GM18858 (cell line): ENCODE results near the gene NR2F1.

Experiments
- ATAC-seq: cut with Tn5 transposase; IDR thresholded peaks from one replicate; pipeline ENCODE4 v1.9.1; 2021; ENCODE audit not compliant: unreplicated experiment

The NR2F1 gene

DNA sequence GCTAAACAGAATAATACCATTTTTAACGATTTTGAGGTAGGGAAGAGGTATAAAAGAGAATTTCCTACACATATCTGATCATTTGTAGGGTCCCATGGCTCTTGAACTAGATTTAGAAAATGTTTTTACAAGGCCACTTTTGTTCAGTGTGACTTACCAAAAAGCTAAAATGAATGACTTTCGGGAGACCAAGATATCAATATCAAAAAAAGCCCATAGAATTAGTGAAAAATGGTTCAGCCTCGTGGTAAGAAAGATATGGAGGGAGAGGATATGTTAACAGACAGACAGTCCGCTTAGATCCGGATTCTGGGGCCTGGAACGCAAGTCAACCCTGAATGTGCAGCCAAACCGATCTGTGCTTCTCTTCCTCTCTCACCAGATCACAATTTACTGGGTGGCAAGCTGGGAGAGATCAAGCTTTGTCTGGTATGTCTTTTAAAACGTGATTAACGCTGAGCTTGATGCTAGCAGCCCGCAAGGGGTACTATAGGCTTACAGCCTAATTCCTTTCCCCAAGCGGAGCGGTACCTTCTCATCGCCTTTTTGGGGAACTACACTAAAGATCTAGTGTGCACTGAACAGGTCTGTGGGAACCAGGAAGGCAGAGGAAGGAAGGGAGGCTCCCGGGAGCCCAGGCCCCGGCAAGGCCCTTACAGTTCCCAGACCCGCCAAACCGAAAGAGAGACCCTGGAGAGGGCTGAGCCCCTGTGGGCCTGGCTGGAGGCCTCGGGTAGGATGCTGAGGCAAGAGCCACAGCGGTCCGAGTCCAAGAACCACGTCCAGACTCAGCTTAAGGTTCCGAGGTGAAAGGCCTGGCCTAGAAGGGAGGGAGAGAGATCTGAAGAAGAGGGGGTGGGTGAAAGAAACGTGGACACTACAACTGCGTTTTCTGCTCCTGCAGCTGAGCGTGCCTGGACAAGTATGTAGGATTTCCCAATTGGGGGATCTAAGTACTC is 4.9 kb upstream of the NR2F1 start:
- no peak for ATAC-seq

DNA sequence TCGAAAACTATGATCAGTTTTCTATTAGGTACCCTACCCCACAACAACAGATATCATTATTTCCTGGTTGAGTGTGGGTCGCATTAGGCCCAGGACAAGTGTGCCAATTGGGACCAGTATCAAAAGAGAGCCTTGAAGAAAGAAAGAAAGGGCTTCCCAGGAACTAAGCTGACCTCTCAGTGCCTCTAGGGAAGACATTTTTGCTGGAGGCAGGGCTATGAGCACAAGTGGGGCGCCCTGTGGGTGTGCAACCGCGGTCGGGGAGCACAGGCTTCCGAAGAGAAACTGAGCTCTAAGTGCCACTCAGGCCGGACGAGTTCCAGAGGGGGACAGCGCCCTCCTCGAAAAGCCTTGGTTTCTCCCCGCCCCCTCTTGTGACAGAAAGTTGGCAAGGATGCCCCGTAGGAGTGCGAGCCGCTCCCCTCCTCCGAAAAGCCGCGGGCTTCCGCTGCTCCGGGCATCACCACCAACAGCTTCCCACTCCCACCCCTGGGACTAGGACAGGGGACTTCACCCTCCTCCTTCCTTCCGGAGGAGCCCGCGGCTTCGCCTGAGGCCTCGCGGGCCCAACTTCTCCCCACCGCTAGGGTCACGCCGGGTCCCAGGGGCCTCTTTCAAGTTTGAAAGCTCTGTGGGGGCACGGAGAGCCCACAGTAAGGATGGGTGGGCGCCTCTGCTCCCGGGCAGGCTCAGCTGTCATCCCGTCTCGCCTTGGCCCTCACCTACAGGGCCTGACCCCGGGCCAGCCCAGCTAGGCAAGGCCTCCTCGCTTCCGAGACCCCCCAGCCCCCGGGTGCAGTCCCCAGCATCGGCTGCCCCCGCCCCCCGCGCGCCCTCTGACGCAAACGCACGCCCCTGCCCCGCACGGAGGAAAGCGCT is 4.0 kb upstream of the NR2F1 start:
- ATAC-seq = no peak

DNA sequence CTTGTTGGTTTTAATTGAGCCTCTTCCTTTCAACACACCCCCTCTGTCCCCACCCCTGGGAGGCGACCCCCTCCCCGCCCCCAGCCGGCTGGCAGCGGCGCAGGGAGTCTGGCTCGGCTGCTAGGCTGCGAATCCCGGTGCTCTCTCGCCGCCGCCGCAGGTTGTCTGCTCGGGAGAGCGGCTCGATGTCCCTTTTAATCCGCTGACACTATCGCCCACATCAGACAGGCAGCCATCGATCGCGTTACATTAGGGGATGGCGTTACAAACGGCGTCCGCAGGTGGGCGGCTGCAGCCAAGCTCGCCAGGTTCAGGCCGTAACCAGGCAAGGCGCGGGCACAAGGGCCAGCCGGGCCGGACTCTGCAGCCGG is 3.3 kb upstream of the NR2F1 start:
- ATAC-seq = no peak

DNA sequence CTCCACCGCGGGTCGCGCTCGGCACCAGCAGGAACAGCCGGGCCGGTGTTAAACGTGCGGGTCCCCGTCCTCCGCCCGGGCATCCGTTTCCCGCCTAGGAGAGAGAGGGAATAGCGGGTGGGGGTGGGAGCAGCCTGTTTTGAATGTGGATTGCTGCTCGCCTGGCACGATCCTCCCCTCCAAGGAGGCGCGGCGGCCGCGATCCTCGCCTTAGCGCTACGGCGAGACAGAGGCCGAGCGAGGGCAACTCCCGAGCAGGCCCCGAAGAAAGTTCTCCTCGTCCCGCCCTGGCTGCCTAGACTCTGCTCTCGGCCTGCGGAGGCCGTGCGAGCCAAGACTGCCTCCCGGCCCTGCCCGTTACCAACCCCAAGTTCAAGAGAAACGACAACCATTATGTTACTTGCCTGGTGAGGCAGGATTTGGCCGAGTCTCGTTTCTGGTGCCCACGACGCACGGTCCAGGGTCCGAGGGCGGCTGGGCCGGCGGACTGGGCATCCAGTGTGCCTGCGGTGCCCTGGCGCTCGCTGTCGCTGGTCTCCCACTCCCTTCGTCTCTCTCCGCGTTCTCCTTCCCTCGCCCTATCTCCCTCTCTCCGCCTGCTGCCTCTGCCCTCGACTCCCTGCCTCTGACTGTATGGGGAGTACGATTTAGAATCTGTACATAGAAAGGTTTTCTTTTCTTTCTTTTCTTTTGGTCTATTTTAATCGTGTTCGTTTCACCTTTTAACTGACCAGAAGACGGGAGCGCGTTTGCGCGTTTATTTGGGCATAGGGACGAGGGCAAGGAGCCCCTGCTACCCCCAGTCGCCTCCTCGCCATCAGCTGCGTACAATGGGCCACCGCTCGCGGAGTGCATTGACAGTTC is 2.7 kb upstream of the NR2F1 start:
- no peak for ATAC-seq

DNA sequence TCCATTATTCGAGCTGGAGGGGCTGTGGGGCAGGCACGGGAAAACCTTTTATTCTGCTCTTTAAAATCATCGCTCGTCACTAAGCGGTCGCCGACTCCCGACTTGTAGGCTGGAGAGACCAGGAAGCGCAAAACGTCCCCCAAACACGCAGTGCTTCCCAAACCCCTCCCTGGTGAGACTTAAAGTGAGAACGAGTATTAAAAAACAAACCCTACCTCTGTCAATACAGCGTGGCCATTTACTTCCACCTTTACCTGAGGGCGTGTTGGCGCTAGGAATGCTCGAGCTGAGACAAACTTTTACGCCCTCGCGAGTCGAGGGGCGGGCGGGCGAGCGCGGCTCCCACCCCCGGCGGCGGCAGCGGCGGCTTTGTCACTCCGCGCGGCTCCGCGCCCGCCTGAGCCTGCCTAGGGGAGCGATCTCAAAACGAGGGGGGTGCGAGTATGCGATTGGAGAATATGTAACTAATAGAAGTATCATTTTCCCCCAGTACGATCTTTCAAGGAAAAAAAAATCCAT is 2.0 kb upstream of the NR2F1 start, which contains the start of gene NR2F1-AS1:
Gene NR2F1-AS1 (minus strand): TSS at position 293 of the 519 bp plus-strand sequence.
- peak; percentile 24 for ATAC-seq

DNA sequence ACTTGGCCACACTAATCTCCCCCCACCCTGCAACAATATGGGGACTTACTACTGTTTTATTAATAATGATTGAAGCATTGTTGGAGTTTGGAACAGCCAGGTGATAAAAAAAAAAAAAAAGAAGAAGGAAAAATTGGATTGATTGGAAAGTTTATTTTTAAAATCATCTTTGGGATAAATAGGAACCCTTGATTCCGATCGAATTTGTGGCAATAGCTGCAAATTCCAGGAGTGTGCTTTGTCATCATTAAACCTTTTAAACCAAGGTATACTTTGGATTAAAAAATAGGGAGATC is 907 bp upstream of the NR2F1 start:
- no peak for ATAC-seq

DNA sequence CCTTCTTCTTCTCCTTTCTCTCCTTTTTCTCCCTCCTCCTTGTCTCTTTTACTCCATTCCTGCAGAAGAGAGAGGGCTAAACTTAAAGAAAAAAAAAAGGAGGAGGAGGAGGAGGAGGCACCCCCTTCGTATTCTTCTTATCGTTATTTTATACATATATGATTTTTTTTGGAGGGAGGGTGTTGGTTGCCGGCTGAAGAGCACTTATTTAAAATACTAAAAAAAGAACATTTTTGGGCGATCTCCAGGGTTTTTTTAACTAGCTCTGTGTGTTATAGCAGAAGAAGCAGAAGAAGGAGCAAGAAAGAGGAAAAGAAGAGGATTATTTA is 381 bp downstream of the NR2F1 start:
- ATAC-seq = no peak

DNA sequence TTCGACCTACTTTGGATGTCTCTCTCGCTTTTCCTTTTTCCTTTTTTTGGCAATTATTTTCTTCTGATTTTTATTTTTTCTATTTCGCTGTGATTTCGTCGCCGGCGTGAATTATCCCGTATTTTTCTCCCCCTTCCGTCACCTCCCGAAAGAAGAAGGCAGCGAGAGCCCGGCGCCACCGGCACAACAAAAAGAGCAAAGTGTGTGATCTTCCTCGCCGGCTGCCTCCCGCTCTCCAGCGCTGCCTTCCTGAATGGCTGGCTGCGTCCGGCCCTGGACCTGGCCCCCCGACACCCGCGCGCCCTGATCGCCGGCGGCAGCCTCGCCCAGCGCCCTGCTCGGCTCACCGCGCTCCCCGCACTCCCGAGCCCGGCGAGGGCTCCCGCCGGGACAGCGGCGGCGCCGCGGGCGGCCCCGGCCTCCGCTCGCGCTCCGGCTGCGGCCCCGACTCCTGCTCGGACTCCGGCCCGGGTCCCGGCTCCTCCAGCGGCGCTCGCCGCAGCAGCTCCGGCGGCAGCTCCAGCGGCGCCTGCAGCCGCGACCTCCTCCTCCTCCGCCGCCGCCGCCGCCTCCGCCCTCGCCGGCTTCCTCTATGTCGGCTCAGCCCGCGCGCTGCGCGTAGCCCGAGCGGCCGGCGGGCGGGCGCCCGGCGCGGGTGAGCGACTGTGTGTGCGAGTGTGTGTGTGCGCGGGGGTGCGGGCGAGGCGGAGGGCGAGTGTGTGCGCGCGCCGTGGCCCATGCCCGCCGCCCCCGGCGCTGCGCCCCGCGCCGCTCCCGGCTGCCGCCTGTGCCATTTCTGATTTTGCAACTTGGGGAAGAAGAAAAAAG is 960 bp downstream of the NR2F1 start:
- no peak for ATAC-seq

DNA sequence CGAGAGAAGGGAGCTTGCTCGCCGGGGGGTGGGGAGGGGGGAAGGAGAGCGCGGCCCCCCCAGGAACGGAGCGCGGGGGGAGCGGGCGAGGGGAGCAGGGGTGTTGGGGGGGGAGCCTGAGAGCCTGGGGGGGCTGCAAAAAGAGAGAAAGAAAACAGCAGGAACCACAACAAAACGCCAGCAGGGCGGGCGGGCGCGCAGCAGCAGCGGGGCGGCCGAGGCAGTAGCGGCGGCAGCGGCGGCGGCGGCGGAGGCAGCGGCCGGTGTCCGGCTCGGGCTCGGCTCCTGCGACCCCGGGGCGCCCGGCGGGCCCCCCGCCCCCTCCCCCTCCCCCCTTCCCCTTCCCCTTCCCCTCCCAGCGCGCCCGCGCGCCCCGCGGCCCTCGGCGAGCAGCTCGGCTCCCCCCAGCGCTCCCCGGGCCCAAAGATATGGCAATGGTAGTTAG is 1.6 kb downstream of the NR2F1 start:
- no peak for ATAC-seq

DNA sequence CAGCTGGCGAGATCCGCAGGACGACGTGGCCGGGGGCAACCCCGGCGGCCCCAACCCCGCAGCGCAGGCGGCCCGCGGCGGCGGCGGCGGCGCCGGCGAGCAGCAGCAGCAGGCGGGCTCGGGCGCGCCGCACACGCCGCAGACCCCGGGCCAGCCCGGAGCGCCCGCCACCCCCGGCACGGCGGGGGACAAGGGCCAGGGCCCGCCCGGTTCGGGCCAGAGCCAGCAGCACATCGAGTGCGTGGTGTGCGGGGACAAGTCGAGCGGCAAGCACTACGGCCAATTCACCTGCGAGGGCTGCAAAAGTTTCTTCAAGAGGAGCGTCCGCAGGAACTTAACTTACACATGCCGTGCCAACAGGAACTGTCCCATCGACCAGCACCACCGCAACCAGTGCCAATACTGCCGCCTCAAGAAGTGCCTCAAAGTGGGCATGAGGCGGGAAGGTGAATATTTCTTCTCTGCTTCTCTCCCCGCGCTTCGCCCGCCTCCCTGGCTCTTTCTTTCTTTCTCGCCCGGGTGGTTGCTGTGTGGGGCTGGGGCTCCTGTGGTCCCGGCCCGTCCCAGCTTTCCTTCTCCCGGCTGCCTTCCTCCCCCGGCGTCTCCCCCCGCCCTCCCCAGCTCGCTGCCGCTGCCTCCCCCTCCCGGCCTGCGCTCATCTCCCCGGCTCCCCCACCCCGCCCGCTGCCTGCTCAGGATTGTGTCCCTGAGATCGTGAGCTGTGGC is 2.2 kb downstream of the NR2F1 start:
- no peak for ATAC-seq

DNA sequence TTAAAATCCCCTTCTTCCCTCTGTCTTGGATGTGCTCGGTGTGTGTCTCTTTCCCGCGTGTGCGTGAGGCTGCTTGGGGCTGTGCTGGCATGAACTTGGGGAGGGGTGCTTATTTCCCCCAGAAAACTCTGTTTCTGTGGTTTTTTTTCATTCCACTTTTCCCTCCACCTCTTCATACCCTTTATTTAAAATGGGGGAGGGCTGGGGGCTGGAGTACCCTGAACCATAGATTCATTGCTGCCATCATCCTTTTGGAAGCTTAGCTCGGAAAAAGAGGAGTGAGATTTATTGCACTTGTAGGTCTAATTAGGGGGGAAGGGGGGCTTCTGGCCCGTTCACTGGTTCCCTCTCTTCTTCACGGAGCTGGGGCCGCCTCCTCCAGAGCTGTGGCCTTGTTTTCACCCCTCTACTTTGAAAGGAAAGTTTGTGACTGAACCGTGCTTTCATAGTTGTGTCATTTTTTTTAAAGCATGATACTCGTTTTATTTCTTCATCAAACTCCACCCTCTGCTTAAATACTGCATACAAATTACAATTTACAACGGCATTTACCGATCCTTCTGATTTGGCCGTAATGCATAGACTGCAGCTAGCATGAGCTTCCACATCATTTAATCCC is 2.9 kb downstream of the NR2F1 start:
- no peak for ATAC-seq

DNA sequence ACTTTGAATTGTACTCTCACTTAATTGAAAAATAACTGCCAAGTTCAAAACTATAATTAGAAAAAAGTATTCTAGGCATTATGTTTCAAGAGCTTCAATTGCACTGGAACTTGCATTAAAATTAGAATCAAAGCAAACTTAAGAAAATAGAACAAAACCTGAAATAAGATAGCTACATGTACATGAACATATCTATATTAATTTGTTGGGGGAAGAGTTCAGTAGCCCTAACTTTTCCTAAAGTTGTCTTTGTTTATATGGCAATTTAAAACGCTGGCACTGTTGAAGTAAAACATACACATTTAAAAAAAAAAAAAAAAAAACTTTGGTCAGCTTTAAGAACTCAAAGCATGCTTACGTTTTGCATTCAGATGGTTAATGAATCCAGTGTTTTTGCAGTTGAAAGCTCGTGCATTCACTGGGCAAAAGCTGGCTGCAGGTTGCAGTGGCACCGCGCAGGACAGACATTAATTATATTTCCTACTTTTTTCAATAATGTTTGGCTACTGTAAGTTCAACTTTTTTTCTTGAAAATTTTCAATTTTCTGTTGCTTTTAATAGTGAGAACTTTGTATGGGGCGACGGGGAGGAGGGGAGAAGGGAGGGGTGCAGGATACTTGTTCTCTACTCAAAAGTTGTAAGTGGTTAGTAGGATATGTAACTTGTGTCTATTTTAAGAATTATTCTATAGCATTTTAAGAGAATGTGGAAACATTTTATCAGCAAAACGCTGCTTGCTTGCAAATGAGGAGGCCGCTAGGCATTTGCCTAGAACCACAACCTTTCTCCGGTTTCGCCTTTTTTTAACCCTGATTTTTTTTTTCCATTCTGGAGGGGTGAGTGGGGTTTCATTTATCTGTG is 3.9 kb downstream of the NR2F1 start:
- no peak for ATAC-seq

DNA sequence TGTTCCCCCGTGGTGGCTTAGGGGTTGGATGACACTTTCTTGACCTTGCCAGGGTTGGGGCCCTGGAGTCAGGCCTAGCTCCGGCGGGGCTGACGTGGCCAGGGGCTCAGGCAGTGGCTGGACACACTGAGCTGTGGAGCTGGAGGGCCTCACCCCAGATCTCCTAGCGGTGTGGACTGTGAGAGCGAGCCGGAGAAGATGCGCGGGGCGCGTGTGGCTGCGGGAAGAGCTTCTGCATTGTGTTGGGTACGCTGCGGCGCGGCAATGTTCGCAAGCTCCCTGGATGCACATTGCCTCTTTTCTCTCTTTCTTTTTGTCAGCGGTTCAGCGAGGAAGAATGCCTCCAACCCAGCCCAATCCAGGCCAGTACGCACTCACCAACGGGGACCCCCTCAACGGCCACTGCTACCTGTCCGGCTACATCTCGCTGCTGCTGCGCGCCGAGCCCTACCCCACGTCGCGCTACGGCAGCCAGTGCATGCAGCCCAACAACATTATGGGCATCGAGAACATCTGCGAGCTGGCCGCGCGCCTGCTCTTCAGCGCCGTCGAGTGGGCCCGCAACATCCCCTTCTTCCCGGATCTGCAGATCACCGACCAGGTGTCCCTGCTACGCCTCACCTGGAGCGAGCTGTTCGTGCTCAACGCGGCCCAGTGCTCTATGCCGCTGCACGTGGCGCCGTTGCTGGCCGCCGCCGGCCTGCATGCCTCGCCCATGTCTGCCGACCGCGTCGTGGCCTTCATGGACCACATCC is 4.8 kb downstream of the NR2F1 start:
- ATAC-seq = no peak

DNA sequence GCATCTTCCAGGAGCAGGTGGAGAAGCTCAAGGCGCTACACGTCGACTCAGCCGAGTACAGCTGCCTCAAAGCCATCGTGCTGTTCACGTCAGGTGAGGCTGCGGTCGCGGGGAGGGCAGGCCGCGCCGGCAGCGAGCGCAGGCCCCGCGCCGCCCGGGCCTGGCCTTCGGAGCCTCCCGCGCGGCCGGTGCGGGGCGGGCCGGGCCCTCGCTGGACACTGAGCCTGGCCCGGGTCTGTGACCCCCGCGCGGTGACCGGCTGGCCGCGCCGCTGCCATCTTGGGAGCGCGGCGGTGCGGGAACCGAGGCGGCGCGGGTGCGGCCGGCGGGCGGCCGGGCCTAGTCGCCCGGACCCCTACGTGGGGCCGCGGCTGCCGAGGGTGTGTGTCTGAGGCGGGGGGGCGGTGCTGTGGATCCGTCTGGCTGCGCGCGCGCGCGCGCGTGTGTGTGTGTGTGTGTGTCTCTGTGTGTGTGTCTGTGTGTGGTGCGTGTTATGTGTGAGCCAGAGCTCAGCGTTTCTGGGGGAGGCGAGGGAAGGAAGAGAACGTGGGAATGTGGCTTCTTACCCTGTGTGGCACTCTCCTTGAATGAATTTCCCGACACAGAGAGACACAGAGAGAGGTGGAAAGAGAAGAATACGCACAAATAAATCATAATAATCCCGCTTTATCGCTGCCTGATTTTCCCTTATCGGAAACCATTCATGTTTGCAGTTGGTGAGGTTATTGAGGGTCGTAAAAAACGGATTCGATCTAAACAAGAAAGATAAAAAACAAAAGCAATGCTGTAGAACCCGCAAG is 5.5 kb downstream of the NR2F1 start:
- ATAC-seq = no peak

DNA sequence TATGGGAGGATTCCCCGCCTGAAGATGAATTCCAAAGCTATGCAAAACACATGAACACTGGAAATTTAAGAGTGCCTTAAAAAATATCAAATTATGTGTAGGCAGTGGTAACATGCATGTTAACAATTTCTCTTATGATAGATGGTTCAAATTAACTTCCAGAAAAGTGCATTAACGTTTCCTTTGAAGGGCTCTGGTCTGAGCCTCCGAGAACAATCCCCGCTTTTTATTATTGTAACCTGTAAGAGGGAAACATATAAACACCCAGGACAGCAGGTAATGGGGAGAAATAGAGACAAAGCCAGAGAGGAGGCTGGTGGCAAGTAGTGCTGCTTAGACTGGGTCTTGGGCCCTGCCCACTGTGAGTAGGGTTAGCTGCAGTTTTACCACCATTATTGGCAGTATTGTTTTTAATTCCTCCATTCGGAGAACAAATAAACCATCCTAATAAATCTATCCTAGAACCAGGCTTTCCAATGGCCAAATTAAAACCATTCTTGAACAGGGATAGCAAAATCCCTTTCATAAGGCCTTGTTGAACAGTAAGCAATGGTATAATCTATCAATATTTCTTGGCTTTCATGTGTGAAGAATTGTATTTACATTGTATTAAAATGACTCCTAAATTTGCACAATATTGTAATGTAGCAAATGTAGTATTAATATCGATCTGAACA is 6.3 kb downstream of the NR2F1 start:
- ATAC-seq = no peak

DNA sequence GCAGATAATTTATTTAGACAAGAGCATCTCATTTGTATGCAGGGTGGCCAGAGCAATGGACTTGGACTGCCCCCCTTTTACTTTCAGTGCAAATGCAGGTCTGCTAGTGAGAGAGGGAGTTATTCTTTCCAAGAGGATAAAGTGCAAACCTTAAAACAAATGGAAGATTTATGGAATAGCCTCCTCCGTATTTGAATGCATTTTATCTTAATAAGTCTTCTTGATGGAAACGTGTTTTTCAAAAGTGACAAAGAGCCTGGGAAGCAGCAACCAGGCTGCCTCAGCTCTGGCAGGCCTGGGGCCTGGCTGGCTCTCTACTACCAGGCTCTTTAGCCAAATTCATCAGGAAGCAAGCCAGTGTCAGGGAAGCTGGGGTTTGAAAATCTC is 6.8 kb downstream of the NR2F1 start:
- ATAC-seq = no peak
